GM21360 (cell line): ENCODE data around the gene HNRNPUL1.

ENCODE experiments used
- ATAC-seq: cut with Tn5 transposase; IDR thresholded peaks from one replicate; pipeline ENCODE4 v1.9.1; 2021; ENCODE audit warnings: mild to moderate bottlenecking, moderate library complexity; ENCODE audit not compliant: unreplicated experiment

HNRNPUL1 gene

GRCh38 chr19:41233748-41234240 lies 30.4 kb upstream of the HNRNPUL1 start:
- no peak for ATAC-seq

- ATAC-seq: no peak
Measured at GRCh38 chr19:41234512-41235168, 29.5 kb upstream of the HNRNPUL1 start.

GRCh38 chr19:41235480-41235879 lies 28.7 kb upstream of the HNRNPUL1 start:
- no peak for ATAC-seq

- ATAC-seq: no peak
Measured at GRCh38 chr19:41238244-41238643, 25.9 kb upstream of the HNRNPUL1 start.

GRCh38 chr19:41239363-41239762 lies 24.8 kb upstream of the HNRNPUL1 start:
- no peak for ATAC-seq

GRCh38 chr19:41239961-41240574 lies 24.1 kb upstream of the HNRNPUL1 start:
- no peak for ATAC-seq

- ATAC-seq: no peak
Measured at GRCh38 chr19:41241859-41242258, 22.3 kb upstream of the HNRNPUL1 start.

- no peak for ATAC-seq
Measured at GRCh38 chr19:41244117-41244516, 20.1 kb upstream of the HNRNPUL1 start.

- no peak for ATAC-seq
Measured at GRCh38 chr19:41245843-41246242, 18.3 kb upstream of the HNRNPUL1 start.

GRCh38 chr19:41248895-41249294 lies 15.3 kb upstream of the HNRNPUL1 start:
- no peak for ATAC-seq

- ATAC-seq: no peak
Measured at GRCh38 chr19:41249707-41250423, 14.3 kb upstream of the HNRNPUL1 start.

GRCh38 chr19:41253660-41254059 lies 10.5 kb upstream of the HNRNPUL1 start:
- no peak for ATAC-seq

- ATAC-seq: no peak
Measured at GRCh38 chr19:41255171-41255570, 9.0 kb upstream of the HNRNPUL1 start.

GRCh38 chr19:41261474-41262190 lies 2.5 kb upstream of the HNRNPUL1 start:
- ATAC-seq: no peak

GRCh38 chr19:41263042-41263849 lies 926 bp upstream of the HNRNPUL1 start:
- ATAC-seq: peak; percentile 13

GRCh38 chr19:41264581-41265394 lies 616 bp downstream of the HNRNPUL1 start:
- no peak for ATAC-seq

- ATAC-seq: no peak
Measured at GRCh38 chr19:41265395-41266153, 1.4 kb downstream of the HNRNPUL1 start.

- no peak for ATAC-seq
Measured at GRCh38 chr19:41269055-41269454, 4.9 kb downstream of the HNRNPUL1 start.

GRCh38 chr19:41269571-41269970 lies 5.4 kb downstream of the HNRNPUL1 start:
- no peak for ATAC-seq
